ENCODE results near the gene MGAT4B.

Gene MGAT4B

DNA sequence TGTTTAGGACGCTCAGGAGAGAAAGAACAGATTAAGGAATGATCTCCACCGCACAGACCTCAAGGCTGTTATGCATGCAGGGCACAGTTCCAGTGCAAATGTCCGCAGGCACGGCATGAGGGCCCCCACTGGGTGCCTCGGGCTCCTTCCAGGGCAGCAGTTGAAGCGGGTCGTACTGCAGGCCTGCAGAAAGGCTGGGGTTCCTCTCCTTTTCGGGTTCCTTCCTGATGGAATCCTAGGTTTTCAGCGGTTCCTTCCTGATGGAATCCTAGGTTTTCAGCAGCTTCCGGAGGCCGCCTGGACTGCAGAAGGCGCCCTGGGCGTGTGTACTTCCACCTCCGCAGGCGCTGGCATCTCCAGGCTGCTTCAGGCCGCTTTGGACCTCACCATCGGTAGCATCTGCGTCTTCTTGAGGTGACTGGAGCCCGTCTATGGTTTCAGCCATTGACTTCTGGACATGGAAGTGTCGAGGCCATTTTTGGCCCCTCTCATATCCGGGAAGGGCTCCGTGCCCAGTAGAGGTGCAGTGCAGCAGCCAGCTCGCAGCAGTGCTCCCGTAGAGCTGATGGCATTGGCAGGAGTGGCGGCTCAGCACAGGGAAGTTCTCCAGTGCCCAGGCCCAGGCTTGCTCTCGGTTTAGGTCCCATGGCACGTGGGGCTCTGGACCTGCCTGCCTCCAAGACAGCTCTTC lies 5.6 kb upstream of the MGAT4B start:
- DNase-seq (ENCODE audit: low read depth) = no peak

- no peak for DNase-seq (ENCODE audit: low read depth)
These were observed 977 bp downstream of the MGAT4B start for GRCh38 chr5:179805529-179806249.

- no peak for DNase-seq (ENCODE audit: low read depth)
These were observed 1.6 kb downstream of the MGAT4B start for GRCh38 chr5:179805070-179805528.

DNA sequence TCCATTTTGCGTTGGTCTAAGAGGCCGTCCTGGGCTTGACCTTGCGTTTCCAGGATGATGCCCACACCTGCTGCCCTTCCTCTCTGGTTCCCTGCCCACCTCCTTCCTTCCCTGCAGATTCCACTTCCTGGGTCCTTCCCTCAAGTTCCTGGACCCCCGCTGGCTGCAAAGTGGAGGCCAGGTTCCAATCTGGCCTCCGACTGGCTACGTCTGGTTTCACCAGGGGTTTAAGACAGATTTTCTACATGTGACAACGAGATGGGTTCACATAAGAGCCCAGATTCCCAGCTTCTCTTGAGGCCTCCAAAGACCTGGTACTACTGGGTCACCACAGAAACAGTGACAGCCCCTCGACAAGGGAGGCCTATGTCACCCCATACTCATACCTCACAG lies 2.1 kb downstream of the MGAT4B start:
- no peak for DNase-seq (ENCODE audit: low read depth)

- peak; percentile 57 for DNase-seq (ENCODE audit: low read depth)
These were observed 2.8 kb downstream of the MGAT4B start for GRCh38 chr5:179803651-179804554.

- DNase-seq (ENCODE audit: low read depth) = no peak
These were observed 3.6 kb downstream of the MGAT4B start for GRCh38 chr5:179802950-179803562.

DNA sequence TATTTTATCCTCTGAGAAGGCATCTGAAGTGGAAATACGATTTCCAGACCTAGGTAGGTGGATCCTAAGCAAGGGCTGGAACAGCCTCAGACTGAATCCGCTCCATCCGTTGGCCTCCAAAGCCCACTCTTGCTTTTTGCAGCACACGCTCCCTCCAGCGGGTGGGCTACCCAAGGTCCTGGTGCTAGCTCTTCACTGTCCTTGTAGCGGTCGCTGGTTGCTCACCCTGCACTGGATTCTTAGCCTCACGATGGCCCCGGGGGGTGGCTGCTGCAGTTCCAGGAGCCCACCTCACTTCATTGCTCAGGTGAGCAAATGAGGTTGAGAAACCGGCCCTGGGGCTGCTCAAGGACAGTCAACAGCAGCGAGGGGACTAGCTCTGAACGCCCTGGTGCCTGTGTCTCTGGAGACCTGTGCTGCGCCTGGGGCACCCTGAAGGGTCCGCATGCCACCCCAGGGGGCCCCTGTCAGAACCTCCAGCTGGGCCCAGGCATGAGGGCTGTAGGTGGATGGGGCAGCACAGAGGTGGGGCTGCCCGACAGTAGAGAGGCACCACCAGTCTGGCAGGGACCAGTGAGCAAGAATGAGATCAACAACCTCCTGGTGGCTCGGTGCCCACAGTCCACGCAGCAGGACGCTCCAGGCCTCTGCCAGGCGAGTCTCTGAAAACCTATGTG lies 4.3 kb downstream of the MGAT4B start:
- no peak for DNase-seq (ENCODE audit: low read depth)

DNA sequence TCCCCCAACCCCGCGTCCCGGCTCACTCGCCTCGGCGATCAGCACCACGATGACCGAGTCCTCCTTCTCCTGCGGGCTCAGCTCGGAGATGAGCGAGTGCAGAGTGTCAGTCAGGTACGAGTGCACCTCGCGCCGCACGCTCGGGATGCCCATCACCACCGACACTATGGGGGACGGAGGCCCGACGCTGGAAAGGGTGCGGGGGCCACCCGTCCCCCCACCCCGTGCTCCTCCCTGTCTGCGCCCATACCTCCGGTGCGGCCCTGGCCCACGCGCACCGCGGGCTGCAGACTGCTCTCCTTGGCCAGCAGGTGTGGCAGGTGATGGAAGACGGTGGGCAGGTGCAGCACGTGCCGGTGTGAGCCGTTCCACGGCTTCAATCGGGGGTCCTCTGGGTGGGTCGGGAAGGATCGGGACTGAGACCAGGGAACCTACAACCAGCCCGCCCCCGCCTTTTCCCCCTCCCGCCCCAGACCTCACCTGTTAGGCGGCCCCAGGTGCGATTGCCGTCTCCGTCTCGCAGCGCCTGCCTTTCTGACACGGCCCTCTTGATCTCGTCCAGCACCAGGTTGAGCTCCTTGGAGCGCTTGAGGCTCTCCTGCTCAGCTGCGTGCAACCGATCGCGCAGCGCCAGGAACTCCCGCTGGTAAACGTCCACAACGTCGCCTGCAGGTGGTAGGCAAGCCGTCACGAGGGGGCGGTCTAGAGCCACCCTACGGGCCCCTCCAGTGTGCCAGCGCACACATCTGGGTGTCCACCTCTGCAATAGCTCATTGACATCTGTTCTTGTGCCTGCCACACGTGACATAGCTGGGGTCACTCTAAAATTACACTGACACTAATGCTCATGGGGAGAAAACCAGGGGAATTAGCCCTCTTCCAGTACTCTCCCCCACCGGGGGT lies 5.1 kb downstream of the MGAT4B start:
- peak; percentile 66 for DNase-seq (ENCODE audit: low read depth)

- DNase-seq (ENCODE audit: low read depth) = no peak
These were observed 5.9 kb downstream of the MGAT4B start for GRCh38 chr5:179800696-179801201.

- DNase-seq (ENCODE audit: low read depth) = no peak
These were observed 6.5 kb downstream of the MGAT4B start for GRCh38 chr5:179800071-179800695.

DNA sequence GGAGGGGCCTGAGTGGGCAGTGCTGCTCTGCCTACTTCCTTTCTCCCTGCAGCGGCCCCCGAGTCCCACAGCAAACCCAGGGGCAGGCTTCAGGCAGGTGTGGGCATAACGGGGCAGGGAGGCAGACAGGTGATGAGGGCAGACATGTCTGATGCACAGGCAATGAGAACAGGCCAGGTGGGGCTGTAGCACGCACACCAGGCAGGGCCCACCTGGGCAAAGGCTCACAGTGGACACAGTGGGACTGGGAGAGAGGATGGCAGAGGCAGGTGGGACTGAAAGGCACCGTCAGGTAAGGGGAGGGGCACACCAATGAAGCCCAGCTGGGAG lies 7.1 kb downstream of the MGAT4B start:
- no peak for DNase-seq (ENCODE audit: low read depth)

GRCh38 chr5:179798771-179799643 lies 7.7 kb downstream of the MGAT4B start:
- no peak for DNase-seq (ENCODE audit: low read depth)

- DNase-seq (ENCODE audit: low read depth) = no peak
These were observed 8.4 kb downstream of the MGAT4B start for GRCh38 chr5:179798144-179798770.

DNA sequence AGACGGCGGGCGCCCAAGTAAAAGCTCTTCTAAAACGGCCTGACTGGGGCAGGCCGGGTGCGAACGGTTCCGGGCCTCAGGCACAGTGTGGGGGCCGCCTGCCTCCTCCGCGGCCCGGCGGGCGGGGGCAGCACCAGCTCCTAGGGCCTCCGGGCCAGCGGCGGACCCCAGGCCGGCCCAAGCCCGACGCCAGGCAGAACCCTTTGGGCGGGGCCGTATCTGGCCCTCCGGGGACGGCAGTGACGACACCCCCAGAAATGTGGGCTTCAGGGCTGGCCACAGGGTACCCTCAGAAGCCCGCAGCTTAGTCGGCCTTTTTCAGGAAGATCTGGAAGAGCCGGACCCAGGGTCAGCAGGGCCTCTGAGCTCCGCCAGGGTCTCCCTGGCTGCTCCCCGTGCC lies 8.9 kb downstream of the MGAT4B start:
- no peak for DNase-seq (ENCODE audit: low read depth)

- no peak for DNase-seq (ENCODE audit: low read depth)
These were observed 9.6 kb downstream of the MGAT4B start for GRCh38 chr5:179796877-179797608.

GRCh38 chr5:179795863-179796833 lies 10.5 kb downstream of the MGAT4B start:
- peak; percentile 77 for DNase-seq (ENCODE audit: low read depth)

Measured in amniotic epithelial cell (primary cell).